NCI-H2029 treated with DMSO at 0.1 percent for 48 hours (cell line): ENCODE measurements around the gene SLC22A23.

Experiments used
- DNase-seq: peaks from one replicate; lab custom pipeline; 2025; lab: John Stamatoyannopoulos, UW

Gene SLC22A23

GRCh38 chr6:3421791-3422434 is 34.9 kb downstream of the SLC22A23 start:
- DNase-seq: no peak

GRCh38 chr6:3421143-3421542 is 35.7 kb downstream of the SLC22A23 start:
- no peak for DNase-seq

GRCh38 chr6:3419624-3420272 is 37.1 kb downstream of the SLC22A23 start:
- DNase-seq: peak; percentile 83

GRCh38 chr6:3418496-3419060 is 38.3 kb downstream of the SLC22A23 start:
- DNase-seq: no peak

GRCh38 chr6:3417473-3417872 is 39.4 kb downstream of the SLC22A23 start:
- DNase-seq: no peak

- no peak for DNase-seq
Measured at GRCh38 chr6:3415490-3415889, 41.4 kb downstream of the SLC22A23 start.

- no peak for DNase-seq
Measured at GRCh38 chr6:3415082-3415453, 41.8 kb downstream of the SLC22A23 start.

- DNase-seq: peak; percentile 39
Measured at GRCh38 chr6:3414327-3415081, 42.3 kb downstream of the SLC22A23 start.

- no peak for DNase-seq
Measured at GRCh38 chr6:3413592-3413991, 43.3 kb downstream of the SLC22A23 start.

GRCh38 chr6:3412779-3413500 is 43.9 kb downstream of the SLC22A23 start:
- peak; percentile 54 for DNase-seq

- DNase-seq: no peak
Measured at GRCh38 chr6:3411967-3412778, 44.7 kb downstream of the SLC22A23 start.

GRCh38 chr6:3410385-3411360 is 46.2 kb downstream of the SLC22A23 start:
- peak; percentile 27 for DNase-seq

- no peak for DNase-seq
Measured at GRCh38 chr6:3409699-3410384, 47.0 kb downstream of the SLC22A23 start.

- DNase-seq: no peak
Measured at GRCh38 chr6:3408665-3409064, 48.2 kb downstream of the SLC22A23 start.

GRCh38 chr6:3407840-3408239 is 49.0 kb downstream of the SLC22A23 start:
- DNase-seq: no peak

- DNase-seq: no peak
Measured at GRCh38 chr6:3406891-3407809, 49.7 kb downstream of the SLC22A23 start.

- DNase-seq: no peak
Measured at GRCh38 chr6:3406362-3406821, 50.5 kb downstream of the SLC22A23 start.

- DNase-seq: no peak
Measured at GRCh38 chr6:3405679-3406078, 51.2 kb downstream of the SLC22A23 start.
